ENCODE data around the gene CACNA2D3. TPM values are rescaled to one million over a fixed set of nuclear protein-coding genes. Genes with fewer than 3 reads are reported as not detected.

Gene CACNA2D3
- polyA plus RNA-seq, 1 donor (not counting 4 experiments of a cell fraction or from before 2014, with no cell fraction given): 0.08 TPM

- Histone ChIP-seq H4K20me1 (ENCODE audit: control insufficient read depth, extremely low read depth, insufficient read depth, low read length) (no peaks in the 10 kb centered on the region), H3K27ac (ENCODE audit: control insufficient read depth, insufficient read depth, low read length) (no peak overlapping the region), H3K79me2 (ENCODE audit: control insufficient read depth, insufficient read depth, low read length) (no peaks in the 10 kb centered on the region), H3K4me3 (ENCODE audit: control insufficient read depth in 2 of 3, extremely low read depth in 1 of 3, insufficient read depth in 2 of 3, low read depth in 1 of 3, low read length in 3 of 3) (no peak overlapping the region), H3K9me3 (ENCODE audit: control insufficient read depth, low read depth, low read length) (no peaks in the 10 kb centered on the region), H3K36me3 (ENCODE audit: control insufficient read depth in 2 of 2, extremely low read depth in 1 of 2, insufficient read depth in 2 of 2, low read length in 2 of 2) (no peaks in the 10 kb centered on the region), H3K27me3 (ENCODE audit: control insufficient read depth, extremely low read depth, insufficient read depth, low read length) (no peaks in the 10 kb centered on the region), H3K4me1 (ENCODE audit: control insufficient read depth, extremely low read depth, insufficient read depth, low read length) (no peaks in the 10 kb centered on the region), H3K4me2 (ENCODE audit: control insufficient read depth, extremely low read depth, insufficient read depth, low read depth, low read length) (no peak overlapping the region), H3K9me1 (ENCODE audit: control insufficient read depth, extremely low read depth, insufficient read depth, low read length) (no peaks in the 10 kb centered on the region), H2AFZ (ENCODE audit: control insufficient read depth, low read length) (no peak overlapping the region), H3K9ac (ENCODE audit: control insufficient read depth, extremely low read depth, insufficient read depth, low read length) (no peak overlapping the region)
- FAIRE-seq (no peak), DNase-seq (ENCODE audit: low read depth, low spot score) (no peak)
- dilution Hi-C loops (cut with MboI; ENCODE audit: extremely low pct_ligation_motif_present, low sequenced_read_pairs): no loop called here
- TF ChIP-seq EZH2 (IDR thresholded peaks at IDR 0.05; ENCODE audit: low read length): no peak
- TF ChIP-seq, protein P1, sequence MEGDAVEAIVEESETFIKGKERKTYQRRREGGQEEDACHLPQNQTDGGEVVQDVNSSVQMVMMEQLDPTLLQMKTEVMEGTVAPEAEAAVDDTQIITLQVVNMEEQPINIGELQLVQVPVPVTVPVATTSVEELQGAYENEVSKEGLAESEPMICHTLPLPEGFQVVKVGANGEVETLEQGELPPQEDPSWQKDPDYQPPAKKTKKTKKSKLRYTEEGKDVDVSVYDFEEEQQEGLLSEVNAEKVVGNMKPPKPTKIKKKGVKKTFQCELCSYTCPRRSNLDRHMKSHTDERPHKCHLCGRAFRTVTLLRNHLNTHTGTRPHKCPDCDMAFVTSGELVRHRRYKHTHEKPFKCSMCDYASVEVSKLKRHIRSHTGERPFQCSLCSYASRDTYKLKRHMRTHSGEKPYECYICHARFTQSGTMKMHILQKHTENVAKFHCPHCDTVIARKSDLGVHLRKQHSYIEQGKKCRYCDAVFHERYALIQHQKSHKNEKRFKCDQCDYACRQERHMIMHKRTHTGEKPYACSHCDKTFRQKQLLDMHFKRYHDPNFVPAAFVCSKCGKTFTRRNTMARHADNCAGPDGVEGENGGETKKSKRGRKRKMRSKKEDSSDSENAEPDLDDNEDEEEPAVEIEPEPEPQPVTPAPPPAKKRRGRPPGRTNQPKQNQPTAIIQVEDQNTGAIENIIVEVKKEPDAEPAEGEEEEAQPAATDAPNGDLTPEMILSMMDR (optimal IDR thresholded peaks at IDR 0.05 in 1 of 3, IDR thresholded peaks at IDR 0.05 in 1 of 3, conservative IDR thresholded peaks at IDR 0.05 in 1 of 3; ENCODE audit: extremely low read depth in 1 of 3, insufficient read depth in 2 of 3, low read length in 3 of 3): no peak
These were observed 581.6 kb downstream of the CACNA2D3 start for GRCh38 chr3:54703923-54704322.

GRCh38 chr3:54705730-54706129, 583.4 kb downstream of the CACNA2D3 start:
- Histone ChIP-seq H4K20me1 (ENCODE audit: control insufficient read depth, extremely low read depth, insufficient read depth, low read length) (no peaks in the 10 kb centered on the region), H3K4me3 (ENCODE audit: control insufficient read depth in 2 of 3, extremely low read depth in 1 of 3, insufficient read depth in 2 of 3, low read depth in 1 of 3, low read length in 3 of 3) (no peak overlapping the region), H3K27ac (ENCODE audit: control insufficient read depth, insufficient read depth, low read length) (no peak overlapping the region), H3K4me2 (ENCODE audit: control insufficient read depth, extremely low read depth, insufficient read depth, low read depth, low read length) (no peak overlapping the region), H3K4me1 (ENCODE audit: control insufficient read depth, extremely low read depth, insufficient read depth, low read length) (no peaks in the 10 kb centered on the region), H3K79me2 (ENCODE audit: control insufficient read depth, insufficient read depth, low read length) (no peaks in the 10 kb centered on the region), H3K9ac (ENCODE audit: control insufficient read depth, extremely low read depth, insufficient read depth, low read length) (no peak overlapping the region), H3K27me3 (ENCODE audit: control insufficient read depth, extremely low read depth, insufficient read depth, low read length) (no peaks in the 10 kb centered on the region), H3K36me3 (ENCODE audit: control insufficient read depth in 2 of 2, extremely low read depth in 1 of 2, insufficient read depth in 2 of 2, low read length in 2 of 2) (no peaks in the 10 kb centered on the region), H2AFZ (ENCODE audit: control insufficient read depth, low read length) (no peak overlapping the region), H3K9me3 (ENCODE audit: control insufficient read depth, low read depth, low read length) (no peaks in the 10 kb centered on the region), H3K9me1 (ENCODE audit: control insufficient read depth, extremely low read depth, insufficient read depth, low read length) (no peaks in the 10 kb centered on the region)
- DNase-seq (ENCODE audit: low read depth, low spot score): no peak
- dilution Hi-C loops (cut with MboI; ENCODE audit: extremely low pct_ligation_motif_present, low sequenced_read_pairs): no loop called here
- FAIRE-seq: no peak
- TF ChIP-seq EZH2 (IDR thresholded peaks at IDR 0.05; ENCODE audit: low read length): no peak
- TF ChIP-seq, protein P1 (optimal IDR thresholded peaks at IDR 0.05 in 1 of 3, IDR thresholded peaks at IDR 0.05 in 1 of 3, conservative IDR thresholded peaks at IDR 0.05 in 1 of 3; ENCODE audit: extremely low read depth in 1 of 3, insufficient read depth in 2 of 3, low read length in 3 of 3): no peak
